Mucosa of stomach (tissue), 1 donor: ENCODE measurements around the gene TNNC2.

Experiments used
- H3K27me3 ChIP-seq: one replicate; pipeline ENCODE4 v1.7.0; 2013; ENCODE audit warnings: mild to moderate bottlenecking, low read length; ENCODE audit not compliant: control insufficient read depth, insufficient read depth
- H3K36me3 ChIP-seq: one replicate; pipeline ENCODE4 v1.7.0; 2013; ENCODE audit warnings: low read length; ENCODE audit not compliant: control insufficient read depth, insufficient read depth
- H3K4me1 ChIP-seq: one replicate; pipeline ENCODE4 v1.7.0; 2013; ENCODE audit warnings: mild to moderate bottlenecking, low read length; ENCODE audit not compliant: control insufficient read depth, insufficient read depth
- H3K4me3 ChIP-seq: one replicate; pipeline ENCODE4 v1.7.0; 2013; ENCODE audit warnings: low read length
- H3K9ac ChIP-seq: one replicate; pipeline ENCODE4 v1.7.0; 2013; ENCODE audit warnings: mild to moderate bottlenecking, low read length, moderate library complexity
- H3K9me3 ChIP-seq: one replicate; pipeline ENCODE4 v1.7.0; 2013; ENCODE audit warnings: mild to moderate bottlenecking, low read length, moderate library complexity; ENCODE audit not compliant: control insufficient read depth
- donor health status: Pancreatic carcinoma.

TNNC2 gene

DNA sequence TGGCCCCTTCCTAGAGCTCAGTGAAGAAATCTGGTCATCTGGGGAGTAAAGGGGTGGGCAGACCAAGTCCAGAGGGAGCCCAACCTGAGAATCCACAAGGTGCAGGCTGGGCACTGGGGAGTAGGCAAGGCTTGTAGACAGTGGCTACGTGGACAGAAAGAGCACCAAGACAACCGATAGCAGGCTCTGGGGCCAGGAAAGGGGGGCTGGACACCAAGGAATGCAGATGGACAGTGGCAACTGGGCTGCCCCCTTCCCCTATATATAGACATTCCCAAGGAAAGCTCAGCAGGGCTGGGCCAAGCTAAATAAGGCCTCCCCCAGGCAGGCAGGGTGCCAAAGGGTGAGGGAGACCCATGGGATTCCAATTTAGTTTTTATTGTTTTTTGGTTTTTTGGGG lies 1.5 kb upstream of the TNNC2 start:
- Histone ChIP-seq H3K27me3 (peaks cover 8% of the 10 kb centered on the region), H3K36me3 (no peaks in the 10 kb centered on the region), H3K9ac (no peak overlapping the region), H3K9me3 (no peaks in the 10 kb centered on the region), H3K4me1 (peaks cover 15% of the 10 kb centered on the region), H3K4me3 (no peak overlapping the region)

- no peak overlapping the region for H3K9ac ChIP-seq
- peaks cover 18% of the 10 kb centered on the region for H3K4me1 ChIP-seq
- no peak overlapping the region for H3K4me3 ChIP-seq
These were observed 600 bp upstream of the TNNC2 start for GRCh38 chr20:45827712-45828111.

GRCh38 chr20:45826381-45827019 lies 612 bp downstream of the TNNC2 start:
- Histone ChIP-seq H3K4me1 (peaks cover 22% of the 10 kb centered on the region), H3K36me3 (no peaks in the 10 kb centered on the region), H3K27me3 (peaks cover 21% of the 10 kb centered on the region), H3K4me3 (no peak overlapping the region), H3K9me3 (no peaks in the 10 kb centered on the region), H3K9ac (no peak overlapping the region)

More at GRCh38 chr20:45827712-45828111, 600 bp upstream of the TNNC2 start:
- Histone ChIP-seq H3K27me3 (peaks cover 17% of the 10 kb centered on the region), H3K36me3 (no peaks in the 10 kb centered on the region), H3K9me3 (no peaks in the 10 kb centered on the region)

- H3K36me3 ChIP-seq: no peaks in the 10 kb centered on the region
- no peaks in the 10 kb centered on the region for H3K9me3 ChIP-seq
- H3K27me3 ChIP-seq: peaks cover 21% of the 10 kb centered on the region
- H3K4me3 ChIP-seq: no peak overlapping the region
- H3K4me1 ChIP-seq: peaks cover 22% of the 10 kb centered on the region
- no peak overlapping the region for H3K9ac ChIP-seq
These were observed 2.9 kb downstream of the TNNC2 start for GRCh38 chr20:45823949-45824835.

DNA sequence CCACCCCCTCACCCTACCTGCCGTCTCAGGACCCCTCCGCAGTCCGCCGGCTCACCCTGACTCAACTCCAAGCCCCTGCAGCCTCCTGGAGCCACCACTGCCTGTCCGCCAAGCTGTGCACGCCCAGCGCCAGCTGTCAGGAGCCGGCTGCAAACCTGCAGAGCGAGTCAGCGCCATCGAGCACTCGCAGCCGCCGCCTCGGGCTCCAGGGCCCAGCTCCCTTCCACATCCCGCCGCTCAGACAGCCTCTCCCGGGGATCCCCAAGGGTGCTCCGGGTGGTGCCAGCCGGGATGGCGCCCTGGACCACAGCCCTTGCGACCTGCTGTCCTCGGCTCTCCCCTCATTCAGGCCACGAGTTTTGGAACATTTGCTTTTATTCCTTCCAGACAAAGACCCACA lies 4.3 kb downstream of the TNNC2 start:
- Histone ChIP-seq H3K36me3 (no peaks in the 10 kb centered on the region), H3K9ac (no peak overlapping the region), H3K9me3 (no peaks in the 10 kb centered on the region), H3K27me3 (peaks cover 21% of the 10 kb centered on the region), H3K4me1 (peaks cover 22% of the 10 kb centered on the region), H3K4me3 (no peak overlapping the region)

DNA sequence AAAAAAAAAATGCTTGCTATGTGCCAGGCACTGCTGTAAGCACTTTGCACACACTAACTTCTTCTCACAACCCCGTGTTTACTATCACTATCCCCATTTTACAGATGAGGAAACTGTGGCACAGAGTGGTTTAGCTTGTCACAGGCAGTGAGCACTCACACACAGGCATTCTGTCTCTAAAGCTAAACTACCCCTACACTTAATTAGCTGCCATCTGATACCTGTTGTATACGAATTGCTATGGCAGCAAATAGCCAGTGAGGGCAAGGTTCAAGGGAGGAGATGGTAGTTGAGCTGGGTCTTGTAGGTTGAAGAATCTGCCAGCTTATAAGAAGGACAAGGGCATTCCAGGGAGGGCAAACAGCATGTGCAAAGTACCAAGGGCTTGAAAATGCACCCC lies 5.2 kb downstream of the TNNC2 start:
- Histone ChIP-seq H3K9me3 (no peaks in the 10 kb centered on the region), H3K4me1 (peaks cover 22% of the 10 kb centered on the region), H3K36me3 (no peaks in the 10 kb centered on the region), H3K27me3 (peaks cover 21% of the 10 kb centered on the region), H3K4me3 (no peak overlapping the region), H3K9ac (no peak overlapping the region)

DNA sequence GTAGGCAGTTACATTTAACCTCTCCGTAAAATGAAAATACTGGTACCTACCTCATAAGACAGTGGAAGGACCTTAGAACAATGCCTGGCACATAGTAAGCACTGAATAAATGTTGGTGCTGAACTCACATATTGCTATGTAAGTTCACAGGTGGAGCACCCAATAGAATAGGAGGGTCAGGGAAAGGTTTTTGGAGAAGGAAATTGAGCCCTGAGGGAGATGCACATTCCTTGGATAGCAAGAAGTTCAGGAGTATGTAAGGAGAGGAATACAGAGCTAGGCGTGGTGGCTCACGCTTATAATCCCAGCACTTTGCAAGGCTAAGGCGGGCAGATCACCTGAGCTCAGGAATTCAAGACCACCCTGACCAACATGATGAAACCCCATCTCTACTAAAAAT lies 7.6 kb downstream of the TNNC2 start:
- no peaks in the 10 kb centered on the region for H3K9me3 ChIP-seq
- no peak overlapping the region for H3K4me3 ChIP-seq
- peaks cover 21% of the 10 kb centered on the region for H3K27me3 ChIP-seq
- H3K4me1 ChIP-seq: peaks cover 22% of the 10 kb centered on the region
- H3K9ac ChIP-seq: no peak overlapping the region
- H3K36me3 ChIP-seq: no peaks in the 10 kb centered on the region

GRCh38 chr20:45818239-45818638 lies 8.9 kb downstream of the TNNC2 start:
- H3K9ac ChIP-seq: no peak overlapping the region

DNA sequence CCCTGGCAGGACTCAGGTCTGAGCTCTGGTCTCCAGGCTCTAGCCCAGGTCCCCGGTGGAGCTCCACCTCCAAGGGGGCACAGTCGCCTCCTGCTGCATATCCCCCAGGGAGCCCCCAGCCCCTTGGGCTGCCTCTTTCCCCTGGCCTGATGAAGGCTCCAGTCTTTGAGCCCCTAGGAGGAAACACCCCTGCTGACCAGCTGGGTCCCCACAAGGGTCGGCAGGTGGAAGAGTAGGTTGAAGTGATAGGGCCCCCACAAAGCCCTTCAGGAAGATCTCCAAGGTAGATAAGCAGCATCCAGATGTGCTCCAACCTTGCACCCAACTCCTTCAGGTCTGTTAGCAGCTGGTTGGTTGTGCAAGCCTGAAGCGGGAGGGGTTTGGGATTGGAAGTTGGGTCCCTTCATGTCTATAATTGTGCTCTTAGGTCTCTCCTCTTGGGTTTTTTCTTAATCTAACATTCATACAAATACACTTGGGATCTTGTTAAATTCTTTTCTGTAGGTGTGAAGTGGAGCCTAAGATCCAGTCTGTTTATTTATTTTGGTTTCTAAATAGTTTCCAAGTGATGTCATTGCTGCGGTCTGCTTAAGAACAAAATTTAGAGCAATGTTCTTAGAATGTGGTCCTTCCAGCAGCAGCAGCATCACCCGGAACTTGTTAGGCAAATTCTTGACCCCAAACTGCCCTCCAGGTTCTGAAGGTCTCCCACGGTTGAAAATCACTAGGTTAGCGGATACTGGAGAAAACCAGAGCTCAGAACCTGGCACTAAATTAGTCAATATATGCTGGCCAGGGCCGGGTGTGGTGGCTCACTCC lies 9.5 kb downstream of the TNNC2 start:
- H3K9me3 ChIP-seq: no peaks in the 10 kb centered on the region
- H3K9ac ChIP-seq: no peak overlapping the region
- no peaks in the 10 kb centered on the region for H3K36me3 ChIP-seq

More at GRCh38 chr20:45818239-45818638, 8.9 kb downstream of the TNNC2 start:
- no peaks in the 10 kb centered on the region for H3K36me3 ChIP-seq
- no peak overlapping the region for H3K4me3 ChIP-seq
- H3K9me3 ChIP-seq: no peaks in the 10 kb centered on the region
- peaks cover 11% of the 10 kb centered on the region for H3K4me1 ChIP-seq
- peaks cover 9% of the 10 kb centered on the region for H3K27me3 ChIP-seq

DNA sequence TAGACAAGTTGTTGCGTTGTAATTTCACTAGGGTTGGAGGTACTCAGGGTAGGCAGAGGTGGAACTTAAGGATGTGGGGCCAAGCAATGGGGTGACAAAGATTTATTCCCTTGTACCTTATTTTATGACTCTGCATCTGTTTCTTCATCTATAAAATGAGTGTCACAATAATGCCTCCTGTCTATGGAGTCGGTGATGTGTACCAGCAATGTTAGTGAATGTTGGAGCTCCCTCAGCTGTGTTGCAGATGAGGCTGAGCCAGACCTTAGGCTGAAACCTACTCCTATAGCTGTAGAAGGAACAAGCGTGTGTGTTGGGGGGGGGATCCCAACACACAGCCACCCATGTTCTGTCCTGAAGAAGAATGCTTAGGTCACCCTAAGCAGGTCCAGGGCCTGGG lies 10.2 kb downstream of the TNNC2 start:
- Histone ChIP-seq H3K9me3 (no peaks in the 10 kb centered on the region), H3K4me1 (peaks cover 7% of the 10 kb centered on the region), H3K36me3 (no peaks in the 10 kb centered on the region), H3K4me3 (no peak overlapping the region), H3K27me3 (no peaks in the 10 kb centered on the region), H3K9ac (no peak overlapping the region)

More for the DNA sequence above, 9.5 kb downstream of the TNNC2 start:
- no peak overlapping the region for H3K4me3 ChIP-seq
- H3K27me3 ChIP-seq: peaks cover 3% of the 10 kb centered on the region
- peaks cover 11% of the 10 kb centered on the region for H3K4me1 ChIP-seq

- no peak overlapping the region for H3K9ac ChIP-seq
- H3K36me3 ChIP-seq: peaks cover under 1% of the 10 kb centered on the region
- H3K4me3 ChIP-seq: no peak overlapping the region
- H3K4me1 ChIP-seq: peaks cover 7% of the 10 kb centered on the region
- no peaks in the 10 kb centered on the region for H3K9me3 ChIP-seq
- no peaks in the 10 kb centered on the region for H3K27me3 ChIP-seq
These were observed 12.8 kb downstream of the TNNC2 start for GRCh38 chr20:45814314-45814713.

DNA sequence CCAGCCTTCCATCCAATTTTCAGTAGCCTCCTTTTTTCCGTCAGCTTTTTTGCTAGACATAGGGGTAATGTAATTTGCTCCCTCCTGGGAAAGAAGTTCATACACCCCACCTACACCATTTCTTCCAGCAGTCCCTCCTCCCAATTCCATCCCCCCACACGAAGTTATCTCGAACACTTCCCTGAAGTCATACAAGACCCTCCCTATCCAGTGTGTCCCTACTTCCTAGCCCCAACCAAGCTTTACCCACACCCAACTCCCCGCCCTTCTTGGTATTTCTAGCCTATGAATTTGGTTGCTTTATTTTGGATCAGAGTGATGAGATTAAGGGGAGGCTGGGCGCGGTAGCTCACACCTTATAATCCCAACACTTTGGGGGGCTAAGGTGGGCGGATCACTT lies 13.6 kb downstream of the TNNC2 start:
- Histone ChIP-seq H3K9ac (no peak overlapping the region), H3K27me3 (no peaks in the 10 kb centered on the region), H3K36me3 (peaks cover 6% of the 10 kb centered on the region), H3K9me3 (no peaks in the 10 kb centered on the region), H3K4me3 (no peak overlapping the region), H3K4me1 (peaks cover 7% of the 10 kb centered on the region)
